22Rv1 (cell line): ENCODE results near the gene BCO2.

Source experiments
- H3K27ac ChIP-seq: fragments of 450-650 bp; 2 replicates; pipeline ENCODE4 v1.5.1; 2017
- ZFX ChIP-seq: fragments of 450-650 bp; IDR thresholded peaks from 2 replicates; pipeline ENCODE4 v1.6.1; 2017; ENCODE audit warnings: antibody characterized with exemption, borderline replicate concordance
- TF ChIP-seq, protein P1 (sequence below): fragments of 450-650 bp; IDR thresholded peaks from 2 replicates; pipeline ENCODE4 v1.5.1; 2017; ENCODE audit warnings: mild to moderate bottlenecking

Gene BCO2

DNA sequence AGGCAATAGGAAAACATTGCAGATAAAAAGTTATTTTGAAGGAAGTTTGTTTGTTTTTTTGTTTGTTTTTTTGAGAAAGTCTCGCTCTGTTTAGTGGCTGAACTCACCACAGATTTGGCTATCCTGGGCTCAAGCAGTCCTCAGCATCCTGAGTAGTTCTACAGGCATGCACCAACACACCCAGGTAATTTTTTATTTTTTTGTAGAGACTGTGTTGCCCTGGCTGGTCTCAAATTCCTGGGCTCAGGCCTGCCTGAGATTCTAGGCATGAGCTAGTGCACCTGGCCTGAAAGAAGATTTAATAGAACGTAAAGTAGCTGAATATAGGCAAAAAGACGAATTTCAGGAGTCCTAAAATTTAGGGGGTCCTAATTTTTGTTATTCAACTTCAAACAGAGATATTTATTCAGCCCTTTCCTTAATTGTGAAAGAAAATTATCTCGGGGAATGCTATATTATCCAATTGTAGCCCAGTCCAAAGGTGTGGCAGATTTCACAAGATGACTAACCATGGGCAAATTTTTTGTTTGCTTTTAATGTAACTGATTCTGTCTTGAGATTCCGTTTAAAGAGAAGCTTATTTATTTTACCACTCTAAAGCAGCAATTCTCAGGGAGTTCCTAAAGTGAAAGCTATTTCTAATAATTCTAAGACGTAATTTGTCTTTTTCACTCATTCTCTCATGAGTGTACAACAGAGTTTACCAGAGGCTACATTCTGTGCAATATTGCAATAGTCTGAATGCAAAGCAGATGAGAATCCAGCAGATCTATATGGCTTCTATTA is 12.4 kb upstream of the BCO2 start:
- no peak overlapping the region for H3K27ac ChIP-seq
- TF ChIP-seq, protein P1, sequence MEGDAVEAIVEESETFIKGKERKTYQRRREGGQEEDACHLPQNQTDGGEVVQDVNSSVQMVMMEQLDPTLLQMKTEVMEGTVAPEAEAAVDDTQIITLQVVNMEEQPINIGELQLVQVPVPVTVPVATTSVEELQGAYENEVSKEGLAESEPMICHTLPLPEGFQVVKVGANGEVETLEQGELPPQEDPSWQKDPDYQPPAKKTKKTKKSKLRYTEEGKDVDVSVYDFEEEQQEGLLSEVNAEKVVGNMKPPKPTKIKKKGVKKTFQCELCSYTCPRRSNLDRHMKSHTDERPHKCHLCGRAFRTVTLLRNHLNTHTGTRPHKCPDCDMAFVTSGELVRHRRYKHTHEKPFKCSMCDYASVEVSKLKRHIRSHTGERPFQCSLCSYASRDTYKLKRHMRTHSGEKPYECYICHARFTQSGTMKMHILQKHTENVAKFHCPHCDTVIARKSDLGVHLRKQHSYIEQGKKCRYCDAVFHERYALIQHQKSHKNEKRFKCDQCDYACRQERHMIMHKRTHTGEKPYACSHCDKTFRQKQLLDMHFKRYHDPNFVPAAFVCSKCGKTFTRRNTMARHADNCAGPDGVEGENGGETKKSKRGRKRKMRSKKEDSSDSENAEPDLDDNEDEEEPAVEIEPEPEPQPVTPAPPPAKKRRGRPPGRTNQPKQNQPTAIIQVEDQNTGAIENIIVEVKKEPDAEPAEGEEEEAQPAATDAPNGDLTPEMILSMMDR, result no peak
- TF ChIP-seq ZFX, result no peak

DNA sequence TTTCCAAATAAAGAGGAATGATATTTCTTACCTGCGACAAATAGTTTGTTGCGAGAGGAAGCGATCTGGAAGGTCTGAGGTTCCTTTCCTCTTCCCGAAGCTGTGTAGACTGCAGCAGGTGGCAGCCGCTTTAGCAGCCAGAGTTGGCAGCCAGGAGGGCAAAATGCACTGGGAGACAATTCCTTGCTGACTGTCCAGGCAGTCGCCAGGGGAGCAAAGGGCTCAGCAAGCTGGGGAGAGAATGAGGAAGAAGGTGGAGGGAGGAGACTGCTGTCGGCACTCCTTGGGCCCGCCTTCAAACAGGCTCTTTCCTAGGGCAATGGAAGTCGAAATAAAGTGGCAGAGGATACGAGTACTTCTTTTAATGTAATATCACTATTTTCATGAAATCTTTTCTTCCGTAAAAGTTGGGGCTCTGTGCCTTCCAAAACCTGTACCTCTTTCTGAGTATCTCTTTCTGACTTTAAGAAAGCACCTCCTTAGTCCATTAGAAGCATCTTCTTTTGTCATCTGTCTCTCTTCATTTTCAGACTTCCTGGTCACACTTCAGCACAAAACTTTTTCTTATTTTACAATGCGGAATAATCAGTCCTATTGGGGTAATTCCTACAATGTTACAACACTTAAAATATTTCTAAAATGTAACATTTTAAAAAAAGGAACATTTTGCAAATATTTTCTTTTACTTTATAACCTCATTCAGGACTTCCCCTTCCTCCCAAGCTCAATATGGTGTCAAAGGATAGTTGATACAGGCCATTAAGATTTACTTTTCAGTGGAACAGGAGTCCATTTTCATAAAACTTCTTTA is 11.2 kb upstream of the BCO2 start, which contains the start of gene IL18:
Gene IL18 (minus strand): TSS at position 220 of the 811 bp plus-strand sequence. CDS start 9,041 bp downstream, outside the sequence.
- no peak within 1 kb of the TSS for H3K27ac ChIP-seq
- no peak for TF ChIP-seq ZFX
- TF ChIP-seq, protein P1, result no peak

DNA sequence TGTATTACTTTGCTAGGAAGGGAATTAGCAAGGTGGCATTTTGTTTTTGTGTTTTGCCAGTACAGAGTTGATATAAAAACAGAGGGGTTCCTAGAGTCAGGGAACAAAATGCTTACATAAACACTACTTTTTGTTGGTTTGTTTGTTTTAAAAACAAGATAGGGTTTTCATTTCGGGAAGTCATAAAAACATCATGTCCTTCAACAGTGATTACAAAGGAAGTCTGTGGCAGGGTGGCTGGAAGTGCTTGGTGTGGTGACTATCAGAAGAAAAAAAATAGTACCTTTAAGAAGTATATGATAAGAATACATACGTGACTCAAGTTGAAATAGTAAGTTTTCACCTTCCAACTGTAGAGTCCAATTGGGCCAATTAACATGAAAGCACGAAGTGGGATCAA is 10.3 kb upstream of the BCO2 start:
- H3K27ac ChIP-seq, result no peak overlapping the region

DNA sequence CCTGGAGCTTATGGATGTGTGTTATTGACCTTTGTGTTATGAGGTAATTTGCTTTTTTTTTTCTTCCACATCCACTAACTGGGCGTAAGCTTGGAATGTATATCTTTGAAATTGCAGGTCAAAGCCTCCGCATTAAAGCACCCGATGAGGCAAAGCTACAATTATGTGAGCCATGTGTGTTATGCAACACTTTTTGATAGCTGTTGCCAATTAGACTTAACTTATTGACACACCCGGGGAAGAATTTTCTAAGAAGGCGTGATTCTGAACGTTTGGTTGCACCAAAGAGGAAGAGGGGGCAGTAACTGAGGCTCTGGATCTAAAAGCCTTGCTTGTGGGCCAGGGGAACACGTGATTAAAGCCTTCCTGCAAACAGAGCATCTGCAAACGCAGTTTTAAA is 8.8 kb upstream of the BCO2 start:
- TF ChIP-seq, protein P1, result no peak
- no peak for TF ChIP-seq ZFX
- H3K27ac ChIP-seq, result no peak overlapping the region

More for the DNA sequence above, 10.3 kb upstream of the BCO2 start:
- TF ChIP-seq, protein P1, result no peak
- no peak for TF ChIP-seq ZFX

DNA sequence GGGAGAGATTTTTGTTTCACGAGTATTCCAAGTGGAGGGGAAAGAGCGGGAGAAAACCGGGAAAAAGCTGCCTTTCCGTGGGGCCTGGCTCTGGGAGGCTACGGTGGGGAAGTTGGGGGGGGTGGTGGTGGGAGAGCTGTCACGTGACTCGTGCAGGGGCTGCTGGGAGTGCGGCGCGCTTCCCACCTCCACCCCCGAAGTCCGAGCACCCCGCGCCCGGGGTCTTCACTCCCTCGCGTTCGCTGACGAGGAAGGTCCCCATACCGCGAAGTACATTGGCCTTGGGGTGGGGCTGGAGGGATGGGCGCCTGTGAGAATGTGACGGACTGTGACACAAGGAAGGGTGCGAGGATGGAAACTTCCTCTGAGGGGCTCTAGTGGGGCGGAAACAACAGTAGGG is 8.2 kb upstream of the BCO2 start, which contains the start of gene TEX12:
Gene TEX12 (plus strand): TSS at position 228 of the 400 bp plus-strand sequence. CDS start 1,897 bp downstream, outside the sequence.
- TF ChIP-seq ZFX, result no peak
- TF ChIP-seq, protein P1, result no peak
- no peak within 1 kb of the TSS for H3K27ac ChIP-seq

DNA sequence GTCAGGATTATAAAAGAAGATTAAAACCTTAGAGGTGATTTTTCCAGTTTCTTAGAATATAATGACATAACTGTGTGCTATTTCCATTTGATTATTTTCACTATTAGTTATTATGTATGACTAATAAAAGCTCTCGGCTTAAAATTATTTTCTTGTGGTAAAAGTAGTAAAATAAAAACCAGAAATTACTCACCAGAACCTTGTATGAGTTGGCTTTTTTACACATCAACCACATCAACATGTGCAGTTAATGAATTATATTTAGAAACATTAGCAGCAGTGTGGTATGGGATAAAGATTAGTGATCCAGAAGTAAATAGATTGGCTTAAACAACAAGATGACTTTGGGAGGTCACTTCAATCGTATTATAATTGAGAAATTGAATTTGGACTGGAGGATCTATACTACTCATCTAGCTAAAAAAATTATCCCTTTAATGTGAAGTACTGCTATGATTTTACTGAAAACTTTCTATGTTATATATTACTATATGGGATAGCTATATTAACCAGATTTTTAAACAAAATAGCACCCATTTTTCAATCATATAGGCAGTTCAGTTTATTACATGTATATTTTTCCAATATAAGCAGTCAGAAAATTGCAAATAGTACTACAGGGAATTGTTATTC is 2.8 kb upstream of the BCO2 start:
- no peak for TF ChIP-seq ZFX
- TF ChIP-seq, protein P1, result no peak
- no peak overlapping the region for H3K27ac ChIP-seq
